HepG2 (cell line): Measurements from ENCODE around the gene ITGB5. TPM values are rescaled to one million over a fixed set of nuclear protein-coding genes. Genes with fewer than 3 reads are reported as not detected.

Source experiments
- ATAC-seq: fragments of 200-7000 bp; cut with Tn5 transposase; 3 replicates; pipeline ENCODE4 v1.9.1; 2020; ENCODE audit warnings: mild to moderate bottlenecking, moderate library complexity
- BruUV-seq: library from RNA; stranded (reverse); fragments of 400-500 nt; replicated peaks from 2 replicates; lab custom pipeline; 2021; lab: Mats Ljungman, UMichigan
- CTCF ChIA-PET: fragments of 300-600 bp; formaldehyde crosslinking; extraction: SDS; loops from one replicate; lab custom pipeline; 2021; ENCODE audit warnings: low total read pairs, inconsistent platforms, low intra/inter-chr PET ratio; lab: Yijun Ruan, JAX
- POLR2A ChIA-PET: fragments of 350-600 bp; sonication (Branson Sonifier 250); formaldehyde crosslinking; loops from one replicate; lab custom pipeline; 2020; ENCODE audit warnings: antibody characterized with exemption, inconsistent platforms; lab: Yijun Ruan, JAX
- DNase-seq: peaks from one replicate; pipeline ENCODE4 v3.0.0-alpha.2; 2015; ENCODE audit warnings: low spot score
- FAIRE-seq: peaks from 3 replicates; lab custom pipeline; 2011; peaks lifted over from hg19 to GRCh38; lab: Jason Lieb, UNC
- H2AFZ ChIP-seq: one replicate; pipeline ENCODE4 v1.6.1; 2011; ENCODE audit warnings: low read length, inconsistent platforms
- H3K27ac ChIP-seq: fragments of 300-600 bp; 3 replicates; pipeline ENCODE4 v1.8.0; 2011; ENCODE audit warnings: mixed run types, mild to moderate bottlenecking, mixed read lengths, low read length, inconsistent platforms; ENCODE audit not compliant: insufficient read depth; ENCODE audit errors: extremely low read length
- H3K27me3 ChIP-seq, 2 experiments: fragments of 200-600 bp in 1 of 2; 2 replicates in 1 of 2; 3 replicates in 1 of 2; pipeline versions ENCODE4 v1.6.0 to v1.8.0; 2011; ENCODE audit warnings: low read length in 2 of 2, mild to moderate bottlenecking in 2 of 2, moderate library complexity in 2 of 2, inconsistent platforms in 1 of 2; ENCODE audit not compliant: insufficient read depth in 2 of 2, control insufficient read depth in 1 of 2
- H3K36me3 ChIP-seq, 2 experiments: fragments of 200-600 bp in 1 of 2; replicated peaks in 1 of 2; 2 replicates in 1 of 2; 3 replicates in 1 of 2; pipeline versions ENCODE4 v1.5.1 to v1.8.0; 2011; ENCODE audit warnings: low read length in 2 of 2, inconsistent platforms in 1 of 2; ENCODE audit not compliant: insufficient read depth in 2 of 2, control insufficient read depth in 1 of 2
- H3K4me1 ChIP-seq: 2 replicates; pipeline ENCODE4 v1.5.1; 2012; ENCODE audit warnings: low read length, inconsistent platforms; ENCODE audit not compliant: insufficient read depth
- H3K4me2 ChIP-seq: 2 replicates; pipeline ENCODE4 v1.6.0; 2011; ENCODE audit warnings: low read depth, low read length, inconsistent platforms
- H3K4me3 ChIP-seq, 3 experiments: fragments of 200-600 bp in 1 of 3; sonication (generic), shearing (Covaris generic) in 1 of 3; replicated peaks in 1 of 3; 2 replicates each; pipeline ENCODE4 v1.5.1; 2011 to 2016; ENCODE audit warnings: low read length in 3 of 3, inconsistent platforms in 2 of 3, low read depth in 2 of 3, mild to moderate bottlenecking in 2 of 3, control low read depth in 1 of 3, mixed read lengths in 1 of 3; ENCODE audit not compliant: insufficient read depth in 1 of 3
- H3K79me2 ChIP-seq: one replicate; pipeline ENCODE4 v1.6.1; 2011; ENCODE audit warnings: low read length, inconsistent platforms; ENCODE audit not compliant: insufficient read depth
- H3K9ac ChIP-seq: 2 replicates; pipeline ENCODE4 v1.6.0; 2011; ENCODE audit warnings: mild to moderate bottlenecking, low read depth, low read length, inconsistent platforms; ENCODE audit not compliant: insufficient read depth
- H3K9me3 ChIP-seq: 2 replicates; pipeline ENCODE4 v1.5.1; 2012; ENCODE audit warnings: mild to moderate bottlenecking, low read length
- H4K20me1 ChIP-seq: 2 replicates; pipeline ENCODE4 v1.6.0; 2011; ENCODE audit warnings: inconsistent platforms, mild to moderate bottlenecking, low read length, moderate library complexity; ENCODE audit not compliant: insufficient read depth
- ARNT2 ChIP-seq: sonication (generic); formaldehyde crosslinking; IDR thresholded peaks from 2 replicates; pipeline ENCODE4 v1.8.0; 2022; ENCODE audit warnings: mild to moderate bottlenecking, low read depth, missing genetic modification reagents, moderate library complexity
- HIVEP1 ChIP-seq: sonication (generic); formaldehyde crosslinking; IDR thresholded peaks from 2 replicates; pipeline ENCODE4 v1.4.0; 2020; ENCODE audit warnings: mild to moderate bottlenecking, missing genetic modification reagents
- HOXA7 ChIP-seq: sonication (generic); formaldehyde crosslinking; IDR thresholded peaks from 2 replicates; pipeline ENCODE4 v1.8.1; 2022; ENCODE audit warnings: mild to moderate bottlenecking, missing genetic modification reagents, moderate library complexity
- KDM2A ChIP-seq: sonication (generic); formaldehyde crosslinking; IDR thresholded peaks from 2 replicates; pipeline ENCODE4 v1.4.0; 2020; ENCODE audit warnings: low read depth, missing genetic modification reagents, borderline replicate concordance
- KLF9 ChIP-seq: IDR thresholded peaks from 2 replicates; pipeline ENCODE4 v1.6.1; 2016; ENCODE audit warnings: low read depth
- NBN ChIP-seq: fragments of 450-650 bp; conservative IDR thresholded peaks from 2 replicates; pipeline ENCODE4 v1.6.1; 2017
- RARA ChIP-seq: IDR thresholded peaks from 2 replicates; pipeline ENCODE4 v1.6.1; 2016; ENCODE audit warnings: missing genetic modification reagents, missing compliant biosample characterization
- RARG ChIP-seq: sonication (generic); formaldehyde crosslinking; IDR thresholded peaks from 2 replicates; pipeline ENCODE4 v1.4.0; 2020; ENCODE audit warnings: low read depth, mild to moderate bottlenecking, missing genetic modification reagents
- SRSF4 ChIP-seq: fragments of 200-400 bp; formaldehyde crosslinking; IDR thresholded peaks from one replicate; pipeline ENCODE4 v1.6.1; 2018; ENCODE audit warnings: mild to moderate bottlenecking, low read depth, low read length, moderate library complexity; ENCODE audit not compliant: poor library complexity, severe bottlenecking
- SSRP1 ChIP-seq: IDR thresholded peaks from 2 replicates; pipeline ENCODE4 v1.6.1; 2016; ENCODE audit warnings: control low read depth
- STAG1 ChIP-seq: sonication (generic); formaldehyde crosslinking; IDR thresholded peaks from 2 replicates; pipeline ENCODE4 v1.4.0; 2020; ENCODE audit warnings: missing genetic modification reagents
- ZNF263 ChIP-seq: sonication (generic); formaldehyde crosslinking; IDR thresholded peaks from 2 replicates; pipeline ENCODE4 v1.4.0; 2020; ENCODE audit warnings: missing genetic modification reagents
- ZNF326 ChIP-seq: sonication (generic); formaldehyde crosslinking; IDR thresholded peaks from 2 replicates; pipeline ENCODE4 v1.4.0; 2020; ENCODE audit warnings: missing genetic modification reagents, borderline replicate concordance
- ZNF329 ChIP-seq: sonication (generic); formaldehyde crosslinking; IDR thresholded peaks from 2 replicates; pipeline ENCODE4 v1.9.0; 2021; ENCODE audit warnings: low read depth, mild to moderate bottlenecking, missing genetic modification reagents
- ZNF652 ChIP-seq: IDR thresholded peaks from 2 replicates; pipeline ENCODE4 v1.6.1; 2016; ENCODE audit warnings: low read depth, borderline replicate concordance
- ZNF7 ChIP-seq: IDR thresholded peaks from 2 replicates; pipeline ENCODE4 v1.6.1; 2016; ENCODE audit warnings: missing biosample characterization, missing genetic modification reagents
- WGBS: methylation state at CpG from one replicate; pipeline ENCODE4 v1.1.6; 2017; ENCODE audit warnings: low lambda C conversion rate; 5-methylcytosine and 5-hydroxymethylcytosine counted together
- in situ Hi-C: cut with HindIII; loops from 2 replicates; pipeline ENCODE4 v1.10.0; 2017; ENCODE audit warnings: low pct_unique_long_range_greater_than_20kb; ENCODE audit not compliant: extremely low pct_ligation_motif_present
- intact Hi-C: fragments of 100-400 bp; cut with micrococcal nuclease; formaldehyde crosslinking; loops from one replicate; pipeline ENCODE4 v1.10.0; 2022; ENCODE audit not compliant: unreplicated experiment
- polyA plus RNA-seq, 8 experiments: library from polyadenylated mRNA; depleted of rRNA in 3 of 8; stranded (reverse) in 7 of 8; unstranded in 1 of 8; fragments of >200 nt; fragmentation: Illumina TruSeq in 4 of 8; extraction: Trizol in 4 of 8; gene quantifications; 2 replicates each; pipeline versions ENCODE4 v1.2.1 to v1.2.3, GENCODE V29; 2011 to 2016; ENCODE audit warnings: low read depth in 4 of 8, missing spikeins in 1 of 8, mixed read lengths in 1 of 8; ENCODE audit not compliant: insufficient read depth in 1 of 8
- total RNA-seq, 5 experiments: library from RNA; depleted of rRNA; stranded (reverse); fragments of >200 nt; fragmentation: Illumina TruSeq; extraction: Trizol; gene quantifications; 2 replicates each; pipeline ENCODE4 v1.2.3, GENCODE V29; 2016; ENCODE audit warnings: low read depth in 1 of 5
- TF ChIP-seq, protein P1 (sequence below): sonication (generic); formaldehyde crosslinking; IDR thresholded peaks from 2 replicates; pipeline ENCODE4 v1.4.0; 2020; ENCODE audit warnings: missing genetic modification reagents; ENCODE audit errors: not compliant biosample characterization
- TF ChIP-seq, protein P2 (sequence below): sonication (generic); formaldehyde crosslinking; IDR thresholded peaks from 2 replicates; pipeline ENCODE4 v1.5.0; 2020; ENCODE audit warnings: mild to moderate bottlenecking, missing genetic modification reagents, borderline replicate concordance

ITGB5 gene
- total and polyA plus RNA-seq, 2 of the 13 experiments (the other 11 are each of a cell fraction or from before 2014, with no cell fraction given) = 74.1 to 343 TPM

DNA sequence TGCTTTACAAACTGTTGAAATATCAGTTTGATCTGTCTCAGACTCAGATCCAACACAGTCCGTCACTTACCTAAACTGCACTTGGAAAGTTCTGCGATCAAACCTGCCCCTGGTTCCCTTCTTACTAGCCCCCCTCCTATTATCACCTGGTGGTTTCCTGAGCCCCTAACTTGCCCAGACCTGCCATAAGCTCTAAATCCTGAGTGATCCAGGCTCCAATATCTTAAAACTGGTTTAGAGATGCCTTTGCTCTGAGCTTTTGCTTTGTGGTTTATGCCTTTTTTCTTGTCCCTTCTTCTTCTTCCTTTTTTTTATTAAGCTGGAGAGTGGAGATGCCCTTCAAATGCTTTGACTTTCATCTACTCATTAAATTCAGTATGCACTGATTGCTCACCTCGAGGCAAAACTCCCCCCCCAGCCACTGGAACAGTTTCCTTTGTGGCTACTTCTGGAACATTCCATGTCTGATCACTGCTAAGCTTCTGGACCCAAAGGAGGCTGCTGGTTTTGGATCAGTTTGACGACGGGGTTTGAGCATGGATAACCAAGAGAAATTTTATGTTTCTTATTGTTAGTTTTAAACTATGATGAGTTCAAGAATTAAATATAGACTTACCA is 3.5 kb upstream of the ITGB5 start:
- no peak for FAIRE-seq
- POLR2A ChIA-PET = interaction anchor here (0.7 to 2.4 kb wide), 2 partner anchors 78 to 104 kb away, joined by 3 to 6 read pairs; no protein-coding TSS in a partner anchor
- TF ChIP-seq SRSF4 (no peak), RARA (no peak), HOXA7 (CRISPR knock-in tag) (no peak), ZNF326 (CRISPR knock-in tag) (no peak), STAG1 (no peak), SSRP1 (no peak), HIVEP1 (CRISPR knock-in tag) (no peak), KDM2A (CRISPR knock-in tag) (no peak), ZNF652 (no peak), NBN (no peak), ZNF263 (no peak), ZNF329 (no peak), KLF9 (CRISPR knock-in tag) (no peak), RARG (CRISPR knock-in tag) (no peak), ARNT2 (no peak), ZNF7 (no peak)
- TF ChIP-seq, protein P1, sequence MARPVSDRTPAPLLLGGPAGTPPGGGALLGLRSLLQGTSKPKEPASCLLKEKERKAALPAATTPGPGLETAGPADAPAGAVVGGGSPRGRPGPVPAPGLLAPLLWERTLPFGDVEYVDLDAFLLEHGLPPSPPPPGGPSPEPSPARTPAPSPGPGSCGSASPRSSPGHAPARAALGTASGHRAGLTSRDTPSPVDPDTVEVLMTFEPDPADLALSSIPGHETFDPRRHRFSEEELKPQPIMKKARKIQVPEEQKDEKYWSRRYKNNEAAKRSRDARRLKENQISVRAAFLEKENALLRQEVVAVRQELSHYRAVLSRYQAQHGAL = no peak
- TF ChIP-seq, protein P2, sequence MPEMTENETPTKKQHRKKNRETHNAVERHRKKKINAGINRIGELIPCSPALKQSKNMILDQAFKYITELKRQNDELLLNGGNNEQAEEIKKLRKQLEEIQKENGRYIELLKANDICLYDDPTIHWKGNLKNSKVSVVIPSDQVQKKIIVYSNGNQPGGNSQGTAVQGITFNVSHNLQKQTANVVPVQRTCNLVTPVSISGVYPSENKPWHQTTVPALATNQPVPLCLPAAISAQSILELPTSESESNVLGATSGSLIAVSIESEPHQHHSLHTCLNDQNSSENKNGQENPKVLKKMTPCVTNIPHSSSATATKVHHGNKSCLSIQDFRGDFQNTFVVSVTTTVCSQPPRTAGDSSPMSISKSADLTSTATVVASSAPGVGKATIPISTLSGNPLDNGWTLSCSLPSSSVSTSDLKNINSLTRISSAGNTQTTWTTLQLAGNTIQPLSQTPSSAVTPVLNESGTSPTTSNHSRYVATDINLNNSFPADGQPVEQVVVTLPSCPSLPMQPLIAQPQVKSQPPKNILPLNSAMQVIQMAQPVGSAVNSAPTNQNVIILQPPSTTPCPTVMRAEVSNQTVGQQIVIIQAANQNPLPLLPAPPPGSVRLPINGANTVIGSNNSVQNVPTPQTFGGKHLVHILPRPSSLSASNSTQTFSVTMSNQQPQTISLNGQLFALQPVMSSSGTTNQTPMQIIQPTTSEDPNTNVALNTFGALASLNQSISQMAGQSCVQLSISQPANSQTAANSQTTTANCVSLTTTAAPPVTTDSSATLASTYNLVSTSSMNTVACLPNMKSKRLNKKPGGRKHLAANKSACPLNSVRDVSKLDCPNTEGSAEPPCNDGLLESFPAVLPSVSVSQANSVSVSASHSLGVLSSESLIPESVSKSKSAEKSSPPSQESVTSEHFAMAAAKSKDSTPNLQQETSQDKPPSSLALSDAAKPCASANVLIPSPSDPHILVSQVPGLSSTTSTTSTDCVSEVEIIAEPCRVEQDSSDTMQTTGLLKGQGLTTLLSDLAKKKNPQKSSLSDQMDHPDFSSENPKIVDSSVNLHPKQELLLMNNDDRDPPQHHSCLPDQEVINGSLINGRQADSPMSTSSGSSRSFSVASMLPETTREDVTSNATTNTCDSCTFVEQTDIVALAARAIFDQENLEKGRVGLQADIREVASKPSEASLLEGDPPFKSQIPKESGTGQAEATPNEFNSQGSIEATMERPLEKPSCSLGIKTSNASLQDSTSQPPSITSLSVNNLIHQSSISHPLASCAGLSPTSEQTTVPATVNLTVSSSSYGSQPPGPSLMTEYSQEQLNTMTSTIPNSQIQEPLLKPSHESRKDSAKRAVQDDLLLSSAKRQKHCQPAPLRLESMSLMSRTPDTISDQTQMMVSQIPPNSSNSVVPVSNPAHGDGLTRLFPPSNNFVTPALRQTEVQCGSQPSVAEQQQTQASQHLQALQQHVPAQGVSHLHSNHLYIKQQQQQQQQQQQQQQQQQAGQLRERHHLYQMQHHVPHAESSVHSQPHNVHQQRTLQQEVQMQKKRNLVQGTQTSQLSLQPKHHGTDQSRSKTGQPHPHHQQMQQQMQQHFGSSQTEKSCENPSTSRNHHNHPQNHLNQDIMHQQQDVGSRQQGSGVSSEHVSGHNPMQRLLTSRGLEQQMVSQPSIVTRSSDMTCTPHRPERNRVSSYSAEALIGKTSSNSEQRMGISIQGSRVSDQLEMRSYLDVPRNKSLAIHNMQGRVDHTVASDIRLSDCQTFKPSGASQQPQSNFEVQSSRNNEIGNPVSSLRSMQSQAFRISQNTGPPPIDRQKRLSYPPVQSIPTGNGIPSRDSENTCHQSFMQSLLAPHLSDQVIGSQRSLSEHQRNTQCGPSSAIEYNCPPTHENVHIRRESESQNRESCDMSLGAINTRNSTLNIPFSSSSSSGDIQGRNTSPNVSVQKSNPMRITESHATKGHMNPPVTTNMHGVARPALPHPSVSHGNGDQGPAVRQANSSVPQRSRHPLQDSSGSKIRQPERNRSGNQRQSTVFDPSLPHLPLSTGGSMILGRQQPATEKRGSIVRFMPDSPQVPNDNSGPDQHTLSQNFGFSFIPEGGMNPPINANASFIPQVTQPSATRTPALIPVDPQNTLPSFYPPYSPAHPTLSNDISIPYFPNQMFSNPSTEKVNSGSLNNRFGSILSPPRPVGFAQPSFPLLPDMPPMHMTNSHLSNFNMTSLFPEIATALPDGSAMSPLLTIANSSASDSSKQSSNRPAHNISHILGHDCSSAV (CRISPR knock-in tag) = no peak

More for the DNA sequence above, 3.5 kb upstream of the ITGB5 start:
- Histone ChIP-seq H3K9ac (no peak overlapping the region), H3K27me3 (no peaks in the 10 kb centered on the region), H3K79me2 (peaks cover 5% of the 10 kb centered on the region), H3K4me3 (no peak overlapping the region), H3K36me3 (peaks cover 1 to 5% of the 10 kb centered on the region in 2 experiments; a peak in 1 of 5 replicates), H2AFZ (no peak overlapping the region), H3K27ac (no peak overlapping the region), H4K20me1 (no peaks in the 10 kb centered on the region), H3K4me1 (peaks cover 37% of the 10 kb centered on the region), H3K4me2 (no peak overlapping the region), H3K9me3 (no peaks in the 10 kb centered on the region)
- 92% methylated on average over 5 of the region's 5 CpGs for WGBS
- BruUV-seq = no TSS peak
- ATAC-seq = no peak
- intact Hi-C loops = no loop called here
- in situ Hi-C loops = no loop called here
- CTCF ChIA-PET = no interaction called here
- DNase-seq = no peak
